ENCODE data around the gene ICAM5. TPM values are rescaled to one million over a fixed set of nuclear protein-coding genes. Genes with fewer than 3 reads are reported as not detected.

Gene ICAM5
- total RNA-seq, 1 experiment from 2014 or later = 0.61 TPM

DNA sequence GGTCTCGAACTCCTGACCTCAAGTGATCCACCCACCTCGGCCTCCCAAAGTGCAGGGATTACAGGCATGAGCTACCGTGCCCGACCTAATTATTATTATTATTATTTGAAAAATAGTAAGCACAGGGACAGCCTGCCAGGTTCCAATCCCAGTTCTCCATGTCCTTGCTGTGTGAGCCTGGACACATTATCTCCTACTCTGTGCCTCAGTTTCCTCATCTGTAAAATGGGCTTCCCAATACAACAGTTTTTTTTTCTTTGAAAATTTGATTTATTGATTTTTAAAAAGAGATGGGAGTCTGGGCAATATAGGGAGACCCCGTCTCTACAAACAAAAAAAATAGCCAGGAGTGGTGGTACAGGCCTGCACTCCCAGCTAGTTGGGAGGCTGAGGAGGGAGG, 16.6 kb downstream of the ICAM5 start:
- no peaks in the 10 kb centered on the region for H3K27me3 Mint-ChIP-seq (ENCODE audit: unreplicated experiment)
- H3K4me1 Mint-ChIP-seq (ENCODE audit: low read depth, unreplicated experiment) = no peaks in the 10 kb centered on the region
- H3K36me3 Mint-ChIP-seq (ENCODE audit: insufficient read depth, unreplicated experiment) = no peaks in the 10 kb centered on the region
- H3K9me3 Mint-ChIP-seq (ENCODE audit: low read depth, unreplicated experiment) = no peaks in the 10 kb centered on the region
- no peak overlapping the region for H3K27ac Mint-ChIP-seq (ENCODE audit: unreplicated experiment)
- H3K4me3 Mint-ChIP-seq (ENCODE audit: low read depth, unreplicated experiment) = no peak overlapping the region
- intact Hi-C loops (cut with micrococcal nuclease; ENCODE audit: unreplicated experiment) = no loop called here
- no peak for TF ChIP-seq CTCF (IDR thresholded peaks at IDR 0.05; ENCODE audit: unreplicated experiment)
- CTCF ChIA-PET = no interaction called here
- no TSS peak for BruUV-seq (replicated peaks)
- no peak for DNase-seq

DNA sequence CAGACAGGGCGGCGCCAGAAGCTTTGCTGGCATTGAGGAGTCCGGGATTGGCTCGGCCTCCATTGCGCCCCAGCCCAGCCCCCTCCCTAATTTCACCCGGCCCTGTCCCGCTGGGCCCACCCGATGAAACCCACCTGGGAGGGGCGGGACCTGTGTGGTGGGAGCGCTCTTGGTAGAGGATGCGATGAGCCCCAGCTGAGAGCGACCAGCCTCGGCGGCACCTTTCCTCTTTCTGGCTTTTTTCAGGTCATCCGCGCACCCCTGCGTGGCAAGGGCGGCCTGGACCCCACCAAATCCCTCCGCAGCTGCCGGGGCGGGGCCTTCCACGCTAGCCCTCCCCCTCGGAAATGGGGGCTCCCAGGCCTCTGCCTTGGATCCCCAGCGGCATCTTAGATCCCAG, 19.7 kb downstream of the ICAM5 start, which contains the start of gene ZGLP1:
Gene ZGLP1 (minus strand): TSS at position 393 of the 400 bp plus-strand sequence.
- Mint-ChIP-seq H3K4me3 (ENCODE audit: low read depth, unreplicated experiment) (no peak within 1 kb of the TSS), H3K36me3 (ENCODE audit: insufficient read depth, unreplicated experiment) (no peaks in the 10 kb centered on the region), H3K27ac (ENCODE audit: unreplicated experiment) (no peak within 1 kb of the TSS), H3K9me3 (ENCODE audit: low read depth, unreplicated experiment) (no peaks in the 10 kb centered on the region), H3K4me1 (ENCODE audit: low read depth, unreplicated experiment) (peaks cover 1% of the 10 kb centered on the region), H3K27me3 (ENCODE audit: unreplicated experiment) (no peaks in the 10 kb centered on the region)
- no TSS peak for BruUV-seq (replicated peaks)
- no peak for DNase-seq
- intact Hi-C loops (cut with micrococcal nuclease; ENCODE audit: unreplicated experiment) = no loop called here
- CTCF ChIA-PET = no interaction called here
- no peak for TF ChIP-seq CTCF (IDR thresholded peaks at IDR 0.05; ENCODE audit: unreplicated experiment)

DNA sequence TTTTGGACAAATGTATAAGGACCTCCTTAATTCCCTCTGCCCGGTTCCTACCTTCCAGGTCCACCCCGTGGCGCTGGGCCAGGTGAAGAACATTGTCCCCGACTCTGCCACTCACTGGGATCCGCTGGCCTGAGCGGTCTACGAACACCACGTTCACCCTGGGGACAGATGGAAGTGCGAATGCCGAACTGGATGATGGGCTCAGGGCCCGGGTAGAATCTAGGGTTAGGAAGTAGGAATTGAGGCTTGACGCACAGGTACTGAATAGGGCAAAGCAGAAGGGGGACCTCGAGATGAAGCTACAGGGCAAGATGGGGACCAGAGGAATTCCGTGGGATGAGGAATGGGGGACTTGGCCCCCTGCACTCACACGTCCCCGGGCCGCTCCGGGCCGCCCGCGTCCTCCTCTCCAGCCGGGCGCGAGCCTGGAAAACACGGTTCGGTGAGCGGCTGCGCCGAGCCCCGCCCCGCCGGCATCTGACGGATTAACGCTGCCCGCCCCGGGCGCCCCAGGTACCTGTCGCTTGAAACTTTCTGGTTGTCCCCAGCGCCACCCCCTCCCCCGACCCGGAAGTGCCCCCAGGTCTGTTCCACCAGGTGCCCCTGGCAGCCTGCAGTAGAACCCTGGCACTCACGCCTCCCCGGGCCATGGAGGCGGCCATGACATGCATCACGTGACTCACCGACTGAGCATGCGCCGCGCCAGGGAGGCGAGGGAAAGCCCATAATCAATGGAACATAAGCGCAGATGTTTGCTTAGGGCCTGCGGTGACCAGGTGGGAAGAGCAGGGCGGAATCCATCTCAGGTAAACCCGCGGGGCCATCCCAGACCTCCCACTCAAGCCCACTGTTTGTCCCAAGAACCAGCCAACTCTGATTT, 25.8 kb downstream of the ICAM5 start, which contains the start of gene FDX2:
Gene FDX2 (minus strand): TSS at position 681 of the 880 bp plus-strand sequence. CDS start 19 bp downstream, at position 662.
- Mint-ChIP-seq H3K27ac (ENCODE audit: unreplicated experiment) (peak within 1 kb of the TSS; percentile 89), H3K36me3 (ENCODE audit: insufficient read depth, unreplicated experiment) (peaks cover 26% of the 10 kb centered on the region), H3K4me3 (ENCODE audit: low read depth, unreplicated experiment) (peak within 1 kb of the TSS; percentile 74), H3K27me3 (ENCODE audit: unreplicated experiment) (no peaks in the 10 kb centered on the region), H3K4me1 (ENCODE audit: low read depth, unreplicated experiment) (peaks cover 14% of the 10 kb centered on the region), H3K9me3 (ENCODE audit: low read depth, unreplicated experiment) (no peaks in the 10 kb centered on the region)
- intact Hi-C loops (cut with micrococcal nuclease; ENCODE audit: unreplicated experiment) = no loop called here
- DNase-seq = peak; percentile 89
- no peak for TF ChIP-seq CTCF (IDR thresholded peaks at IDR 0.05; ENCODE audit: unreplicated experiment)
- BruUV-seq (replicated peaks) = no TSS peak
- CTCF ChIA-PET = interaction anchor here (0.6 kb wide), 1 partner anchor 44 kb away, joined by 3 read pairs; no protein-coding TSS in a partner anchor

DNA sequence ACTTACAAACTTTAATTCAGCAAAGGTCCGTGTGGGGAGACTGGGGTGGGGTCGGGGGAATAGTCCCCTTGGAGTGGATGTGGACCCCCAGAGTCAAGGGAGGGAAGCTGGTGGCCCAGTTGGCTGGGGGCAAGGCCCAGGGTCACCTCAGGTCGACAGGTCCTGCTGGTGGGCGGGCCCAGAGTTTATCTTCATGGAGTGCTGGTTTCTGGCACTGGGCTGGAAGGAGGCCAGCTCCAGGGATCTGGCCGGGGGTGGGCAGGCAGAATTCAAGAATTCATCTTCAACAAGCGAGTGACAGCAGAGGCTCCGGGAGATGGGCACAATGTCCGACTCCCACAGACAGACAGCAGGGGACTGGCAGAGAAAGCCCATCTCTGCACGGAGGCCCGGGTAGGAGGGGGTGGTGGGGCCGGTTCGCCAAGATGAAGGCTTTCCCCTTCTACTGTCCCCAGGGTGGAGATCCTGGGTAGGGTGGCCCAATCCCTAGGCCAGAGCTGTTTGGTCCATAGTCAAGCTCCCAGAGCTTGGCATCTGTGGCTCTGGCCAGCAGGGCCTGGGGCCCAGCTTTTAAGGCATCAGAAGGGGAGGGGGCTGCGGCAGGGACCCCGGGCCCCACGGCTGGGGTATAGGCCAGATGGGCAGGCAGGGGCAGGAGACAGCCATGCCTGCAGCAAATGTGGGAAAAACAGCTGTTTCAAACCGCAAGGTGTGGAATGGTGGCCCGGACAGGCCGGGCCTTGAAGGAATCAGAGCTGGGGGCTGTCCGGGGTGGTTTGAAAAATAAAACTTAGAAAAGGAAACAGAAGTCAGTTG, 26.7 kb downstream of the ICAM5 start:
- CTCF ChIA-PET = interaction anchor here (0.5 kb wide), 1 partner anchor 13 kb away, joined by 3 read pairs; no protein-coding TSS in a partner anchor
- H3K9me3 Mint-ChIP-seq (ENCODE audit: low read depth, unreplicated experiment) = no peaks in the 10 kb centered on the region

More for the DNA sequence above, 26.7 kb downstream of the ICAM5 start:
- H3K4me3 Mint-ChIP-seq (ENCODE audit: low read depth, unreplicated experiment) = peak overlapping the region; percentile 74
- H3K27ac Mint-ChIP-seq (ENCODE audit: unreplicated experiment) = peak overlapping the region; percentile 89
- H3K36me3 Mint-ChIP-seq (ENCODE audit: insufficient read depth, unreplicated experiment) = peaks cover 26% of the 10 kb centered on the region
- H3K27me3 Mint-ChIP-seq (ENCODE audit: unreplicated experiment) = no peaks in the 10 kb centered on the region
- BruUV-seq (replicated peaks) = TSS peak; percentile 27
- DNase-seq = no peak
- no peak for TF ChIP-seq CTCF (IDR thresholded peaks at IDR 0.05; ENCODE audit: unreplicated experiment)
- intact Hi-C loops (cut with micrococcal nuclease; ENCODE audit: unreplicated experiment) = no loop called here
- peaks cover 14% of the 10 kb centered on the region for H3K4me1 Mint-ChIP-seq (ENCODE audit: low read depth, unreplicated experiment)

All from Calu3 (cell line).